Endothelial cell of umbilical vein (primary cell): ENCODE results near the gene FOXP1. TPM values are rescaled to one million over a fixed set of nuclear protein-coding genes. Genes with fewer than 3 reads are reported as not detected.

ENCODE experiments used
- BruUV-seq: library from RNA; stranded (reverse); fragments of 400-500 nt; replicated peaks from 2 replicates; lab custom pipeline; 2021; lab: Mats Ljungman, UMichigan
- CTCF ChIA-PET: fragments of 300-600, 350-600 bp; sonication (Branson Sonifier 250); formaldehyde crosslinking; loops from one replicate; lab custom pipeline; 2021; ENCODE audit warnings: antibody characterized with exemption, inconsistent platforms; lab: Charles Lee
- POLR2A ChIA-PET: fragments of 300-600, 350-600 bp; sonication (Branson Sonifier 250); formaldehyde crosslinking; loops from one replicate; lab custom pipeline; 2021; ENCODE audit warnings: antibody characterized with exemption, inconsistent platforms; lab: Charles Lee
- DNase-seq: peaks from one replicate; pipeline ENCODE4 v3.0.0-alpha.2; 2011; ENCODE audit warnings: low read depth, low spot score
- FAIRE-seq: peaks from 2 replicates; lab custom pipeline; 2011; peaks lifted over from hg19 to GRCh38; lab: Jason Lieb, UNC
- H2AFZ ChIP-seq: 2 replicates; pipeline ENCODE4 v1.6.0; 2012; ENCODE audit warnings: low read depth, low read length, control low read depth, inconsistent platforms
- H3K27ac ChIP-seq: 2 replicates; pipeline ENCODE4 v1.5.1; 2011; ENCODE audit warnings: low read depth, mild to moderate bottlenecking, control low read depth, low read length, moderate library complexity; ENCODE audit not compliant: insufficient read depth
- H3K27me3 ChIP-seq, 2 experiments: 2 replicates each; pipeline versions ENCODE4 v1.6.0 to v1.6.1; 2011; ENCODE audit warnings: low read length in 2 of 2, mixed read lengths in 1 of 2; ENCODE audit not compliant: control insufficient read depth in 2 of 2, insufficient read depth in 2 of 2
- H3K36me3 ChIP-seq, 2 experiments: 2 replicates in 1 of 2; 3 replicates in 1 of 2; pipeline ENCODE4 v1.5.1; 2011; ENCODE audit warnings: low read length in 2 of 2, mild to moderate bottlenecking in 1 of 2, moderate library complexity in 1 of 2; ENCODE audit not compliant: control insufficient read depth in 2 of 2, insufficient read depth in 2 of 2; ENCODE audit errors: extremely low read depth in 1 of 2
- H3K4me1 ChIP-seq: 3 replicates; pipeline ENCODE4 v1.5.1; 2011; ENCODE audit warnings: mild to moderate bottlenecking, low read length; ENCODE audit not compliant: control insufficient read depth, insufficient read depth; ENCODE audit errors: extremely low read depth
- H3K4me2 ChIP-seq: 2 replicates; pipeline ENCODE4 v1.6.1; 2011; ENCODE audit warnings: low read length, control low read depth, mixed read lengths; ENCODE audit not compliant: insufficient read depth
- H3K4me3 ChIP-seq, 3 experiments: fragments of 200-600 bp in 1 of 3; sonication (generic), shearing (Covaris generic) in 1 of 3; replicated peaks in 1 of 3; 2 replicates each; pipeline ENCODE4 v1.5.1; 2011 to 2016; ENCODE audit warnings: control low read depth in 3 of 3, low read length in 3 of 3, mild to moderate bottlenecking in 2 of 3, inconsistent platforms in 1 of 3, low read depth in 1 of 3, moderate library complexity in 1 of 3; ENCODE audit not compliant: insufficient read depth in 1 of 3
- H3K79me2 ChIP-seq: 2 replicates; pipeline ENCODE4 v1.6.0; 2012; ENCODE audit warnings: low read length, inconsistent platforms; ENCODE audit not compliant: control insufficient read depth, insufficient read depth
- H3K9ac ChIP-seq: replicated peaks from 2 replicates; pipeline ENCODE3; 2011; ENCODE audit warnings: low read length, control low read depth; ENCODE audit not compliant: insufficient read depth; ENCODE audit errors: extremely low read depth
- H3K9me1 ChIP-seq: replicated peaks from 3 replicates; pipeline ENCODE4 v1.6.0; 2011; ENCODE audit warnings: mild to moderate bottlenecking, low read length; ENCODE audit not compliant: control insufficient read depth, insufficient read depth; ENCODE audit errors: extremely low read depth
- H3K9me3 ChIP-seq: replicated peaks from 2 replicates; pipeline ENCODE4 v1.5.1; 2012; ENCODE audit warnings: low read length, inconsistent platforms; ENCODE audit not compliant: control insufficient read depth, insufficient read depth
- H4K20me1 ChIP-seq: replicated peaks from 2 replicates; pipeline ENCODE3; 2011; ENCODE audit warnings: mild to moderate bottlenecking, low read length; ENCODE audit not compliant: control insufficient read depth, insufficient read depth; ENCODE audit errors: extremely low read depth
- EZH2 ChIP-seq: IDR thresholded peaks from 2 replicates; pipeline ENCODE4 v1.6.1; 2012; ENCODE audit warnings: borderline replicate concordance, low read depth, mild to moderate bottlenecking, moderate library complexity, low read length, inconsistent platforms; ENCODE audit not compliant: severe bottlenecking
- FOS ChIP-seq: IDR thresholded peaks from 2 replicates; pipeline ENCODE4 v1.6.1; 2011; ENCODE audit warnings: mild to moderate bottlenecking, low read length, moderate library complexity, borderline replicate concordance; ENCODE audit not compliant: insufficient read depth
- GATA2 ChIP-seq: IDR thresholded peaks from 2 replicates; pipeline ENCODE4 v1.7.0; 2011; ENCODE audit warnings: low read depth, mild to moderate bottlenecking, moderate library complexity, mixed read lengths, low read length; ENCODE audit not compliant: insufficient read length, insufficient read depth
- JUN ChIP-seq: IDR thresholded peaks from 2 replicates; pipeline ENCODE4 v1.6.1; 2011; ENCODE audit warnings: borderline replicate concordance, low read depth; ENCODE audit not compliant: insufficient read length, insufficient read depth
- MYC ChIP-seq: IDR thresholded peaks from one replicate; pipeline ENCODE4 v1.6.1; 2011; ENCODE audit warnings: mild to moderate bottlenecking, low read depth, low read length
- POLR2A ChIP-seq: IDR thresholded peaks from 2 replicates; pipeline ENCODE4 v1.6.1; 2012; ENCODE audit warnings: low read depth, mild to moderate bottlenecking, control low read depth, low read length
- POLR2AphosphoS5 ChIP-seq: IDR thresholded peaks from 2 replicates; pipeline ENCODE4 v1.6.1; 2012; ENCODE audit warnings: low read depth, mild to moderate bottlenecking, control low read depth, low read length, moderate library complexity; ENCODE audit not compliant: insufficient read depth
- dilution Hi-C: fragments of 300-500 bp; cut with MboI; formaldehyde crosslinking; loops from one replicate; pipeline ENCODE4 v1.15.0; 2019; ENCODE audit warnings: low sequenced_read_pairs; ENCODE audit not compliant: extremely low pct_ligation_motif_present
- intact Hi-C: fragments of 100-400 bp; cut with micrococcal nuclease; formaldehyde crosslinking; loops from one replicate; pipeline ENCODE4 v1.10.0; 2022
- polyA plus RNA-seq, 4 experiments: library from polyadenylated mRNA; depleted of rRNA in 3 of 4; stranded (reverse) in 3 of 4; unstranded in 1 of 4; fragments of >200 nt; gene quantifications; 2 replicates each; pipeline versions ENCODE4 v1.2.1 to v1.2.3, GENCODE V29; 2011 to 2012; ENCODE audit warnings: missing spikeins in 1 of 4
- total RNA-seq: library from RNA; stranded (reverse); gene quantifications from 2 replicates; pipeline ENCODE4 v1.2.3, GENCODE V29; 2021
- TF ChIP-seq, protein P1 (sequence below), 2 donors: IDR thresholded peaks; 1 replicate in 1 of 2; 2 replicates in 1 of 2; pipeline ENCODE4 v1.5.1; 2011; ENCODE audit warnings: low read length in 2 of 2, mild to moderate bottlenecking in 2 of 2, moderate library complexity in 2 of 2, control low read depth in 1 of 2, inconsistent platforms in 1 of 2, low read depth in 1 of 2; ENCODE audit not compliant: insufficient read depth in 1 of 2; ENCODE audit errors: extremely low read depth in 1 of 2
- TF ChIP-seq, protein P2 (sequence below): IDR thresholded peaks from 2 replicates; pipeline ENCODE4 v1.6.1; 2011; ENCODE audit not compliant: insufficient read depth, insufficient read length

Gene FOXP1
- total and polyA plus RNA-seq, 2 donors (not counting 3 experiments of a cell fraction or from before 2014, with no cell fraction given): 41.0 to 107 TPM

DNA sequence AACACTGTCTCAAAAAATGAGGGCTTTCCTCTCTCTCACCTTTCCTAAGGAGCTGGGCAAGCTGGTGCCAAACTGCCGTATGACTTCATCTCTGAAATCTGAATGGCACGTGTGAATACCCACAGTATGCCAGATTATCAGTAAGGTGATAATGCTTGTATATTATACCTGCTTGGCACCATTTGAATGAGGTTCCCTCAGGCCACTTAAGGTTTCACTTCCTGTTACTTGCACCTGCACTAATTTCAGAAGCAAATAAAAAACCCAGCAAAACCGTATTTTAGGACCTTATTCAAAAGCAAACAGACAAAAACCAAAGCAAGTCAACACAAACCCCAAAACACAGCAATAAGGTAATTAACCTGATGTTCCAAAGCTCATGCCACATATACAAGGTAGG, 19.7 kb downstream of the FOXP1 start:
- FAIRE-seq: no peak
- intact Hi-C loops: no loop called here
- Histone ChIP-seq H3K9me1 (no peaks in the 10 kb centered on the region), H2AFZ (no peak overlapping the region), H3K79me2 (no peaks in the 10 kb centered on the region), H3K36me3 (no peaks in the 10 kb centered on the region), H3K9ac (no peak overlapping the region), H4K20me1 (no peaks in the 10 kb centered on the region), H3K27ac (no peak overlapping the region), H3K4me1 (no peaks in the 10 kb centered on the region), H3K4me2 (no peak overlapping the region), H3K27me3 (no peaks in the 10 kb centered on the region), H3K4me3 (no peak overlapping the region), H3K9me3 (no peaks in the 10 kb centered on the region)
- no peak for DNase-seq
- ChIA-PET CTCF (no interaction called here), POLR2A (no interaction called here)
- TF ChIP-seq FOS (no peak), POLR2AphosphoS5 (no peak), JUN (no peak), GATA2 (no peak), EZH2 (no peak), POLR2A (no peak), MYC (no peak)
- TF ChIP-seq, protein P1, sequence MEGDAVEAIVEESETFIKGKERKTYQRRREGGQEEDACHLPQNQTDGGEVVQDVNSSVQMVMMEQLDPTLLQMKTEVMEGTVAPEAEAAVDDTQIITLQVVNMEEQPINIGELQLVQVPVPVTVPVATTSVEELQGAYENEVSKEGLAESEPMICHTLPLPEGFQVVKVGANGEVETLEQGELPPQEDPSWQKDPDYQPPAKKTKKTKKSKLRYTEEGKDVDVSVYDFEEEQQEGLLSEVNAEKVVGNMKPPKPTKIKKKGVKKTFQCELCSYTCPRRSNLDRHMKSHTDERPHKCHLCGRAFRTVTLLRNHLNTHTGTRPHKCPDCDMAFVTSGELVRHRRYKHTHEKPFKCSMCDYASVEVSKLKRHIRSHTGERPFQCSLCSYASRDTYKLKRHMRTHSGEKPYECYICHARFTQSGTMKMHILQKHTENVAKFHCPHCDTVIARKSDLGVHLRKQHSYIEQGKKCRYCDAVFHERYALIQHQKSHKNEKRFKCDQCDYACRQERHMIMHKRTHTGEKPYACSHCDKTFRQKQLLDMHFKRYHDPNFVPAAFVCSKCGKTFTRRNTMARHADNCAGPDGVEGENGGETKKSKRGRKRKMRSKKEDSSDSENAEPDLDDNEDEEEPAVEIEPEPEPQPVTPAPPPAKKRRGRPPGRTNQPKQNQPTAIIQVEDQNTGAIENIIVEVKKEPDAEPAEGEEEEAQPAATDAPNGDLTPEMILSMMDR (IDR thresholded peaks at IDR 0.05; ENCODE audit: extremely low read depth in 1 of 2, insufficient read depth in 1 of 2, low read depth in 1 of 2, low read length in 2 of 2): no peak
- TF ChIP-seq, protein P2, sequence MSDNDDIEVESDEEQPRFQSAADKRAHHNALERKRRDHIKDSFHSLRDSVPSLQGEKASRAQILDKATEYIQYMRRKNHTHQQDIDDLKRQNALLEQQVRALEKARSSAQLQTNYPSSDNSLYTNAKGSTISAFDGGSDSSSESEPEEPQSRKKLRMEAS: no peak
- BruUV-seq: no TSS peak
- dilution Hi-C loops: no loop called here
